Suppressor macrophage treated with lipopolysaccharide for 1 hour (primary cell): ENCODE measurements around the gene XBP1.
"Not testable (repeated sequence)": the region's sequence is repeated elsewhere in the genome, so short reads cannot be mapped to it uniquely, and the experiment has no call there.

Source experiments
- DNase-seq, 3 donors: peaks; one replicate each; pipeline ENCODE4 v3.0.0-alpha.2; 2020 to 2022

The XBP1 gene

DNA sequence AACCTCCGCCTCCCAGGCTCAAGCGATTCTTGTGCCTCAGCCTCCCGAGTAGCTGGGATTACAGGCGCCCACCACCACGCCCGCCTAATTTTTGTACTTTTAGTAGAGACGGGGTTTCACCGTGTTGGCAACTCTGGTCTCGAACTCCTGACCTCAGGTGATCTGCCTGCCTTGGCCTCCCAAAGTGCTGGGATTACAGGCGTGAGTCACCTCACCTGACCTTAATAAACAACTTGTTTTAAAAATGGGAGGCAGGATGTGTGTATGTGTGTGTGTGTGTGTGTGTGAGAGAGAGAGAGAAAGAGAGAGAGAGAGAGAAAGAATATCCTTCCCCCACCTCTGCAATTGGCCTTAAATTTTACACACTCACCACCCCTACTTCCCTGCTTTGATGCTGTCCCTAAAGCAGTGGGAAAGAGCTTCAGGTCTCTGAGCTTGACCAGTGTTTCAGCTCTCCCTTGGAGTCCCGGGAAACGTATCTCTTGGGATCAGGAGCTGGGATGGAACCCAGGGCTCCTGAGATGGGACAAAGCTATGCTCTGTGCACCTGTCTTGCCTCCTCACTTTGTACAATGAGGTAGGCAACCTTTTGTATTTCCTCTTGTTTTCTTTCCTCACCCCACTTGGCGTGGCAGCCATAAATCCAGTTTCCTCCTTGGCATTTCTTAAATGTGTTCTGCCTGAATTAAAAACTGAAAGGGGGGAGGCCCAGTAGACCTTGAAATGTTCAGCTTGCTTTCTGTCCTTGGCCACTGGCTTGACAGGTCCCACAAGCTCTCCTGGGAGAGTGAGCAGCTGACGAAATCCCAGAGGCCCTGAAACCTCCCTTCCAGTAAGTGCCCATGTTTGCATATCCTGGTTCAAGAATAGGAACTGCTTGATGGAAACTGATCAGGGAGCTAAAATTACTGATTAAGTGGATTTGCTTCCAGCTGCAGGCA, 17.8 kb upstream of the XBP1 start:
- peak in 2 of 3 donors; percentile 38 to 58 for DNase-seq

DNA sequence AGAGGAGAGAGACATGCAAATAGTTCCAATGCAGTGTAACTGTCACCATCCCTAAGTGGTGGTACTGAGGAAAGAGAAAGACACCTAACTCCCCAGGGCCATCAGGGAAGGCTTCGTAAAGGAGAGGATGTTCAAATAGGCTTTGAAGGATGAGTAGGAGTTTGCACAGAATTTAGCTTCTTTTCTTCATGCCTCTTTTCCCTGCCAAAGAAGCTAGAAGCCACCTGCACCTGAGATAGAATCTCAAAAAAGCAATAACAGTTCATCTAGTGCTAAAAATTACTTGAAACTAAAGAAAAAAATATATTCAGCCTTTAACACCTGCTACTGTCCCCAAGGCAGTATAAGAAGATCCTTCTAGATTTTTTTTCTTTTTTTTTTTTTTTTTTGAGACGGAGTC, 16.7 kb upstream of the XBP1 start:
- DNase-seq, result no peak

DNA sequence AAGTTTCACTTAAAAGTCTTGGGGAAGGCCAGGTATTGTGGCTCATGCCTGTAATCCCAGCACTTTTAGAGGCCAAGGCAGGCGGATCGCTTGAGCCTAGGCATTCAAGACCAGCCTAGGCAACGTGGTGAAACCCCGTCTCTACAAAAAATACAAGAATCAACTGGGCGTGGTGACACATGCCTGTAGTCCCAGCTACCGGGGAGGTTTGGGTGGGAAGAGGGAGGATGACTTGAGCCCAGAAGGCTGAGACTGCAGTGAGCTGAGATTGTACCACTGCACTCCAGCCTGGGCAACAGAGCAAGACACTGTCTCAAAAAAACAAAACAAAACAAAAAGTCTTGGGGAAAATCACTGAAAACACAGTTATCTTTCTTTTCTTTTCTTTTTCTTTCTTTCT, 15.4 kb upstream of the XBP1 start:
- DNase-seq, result no peak

DNA sequence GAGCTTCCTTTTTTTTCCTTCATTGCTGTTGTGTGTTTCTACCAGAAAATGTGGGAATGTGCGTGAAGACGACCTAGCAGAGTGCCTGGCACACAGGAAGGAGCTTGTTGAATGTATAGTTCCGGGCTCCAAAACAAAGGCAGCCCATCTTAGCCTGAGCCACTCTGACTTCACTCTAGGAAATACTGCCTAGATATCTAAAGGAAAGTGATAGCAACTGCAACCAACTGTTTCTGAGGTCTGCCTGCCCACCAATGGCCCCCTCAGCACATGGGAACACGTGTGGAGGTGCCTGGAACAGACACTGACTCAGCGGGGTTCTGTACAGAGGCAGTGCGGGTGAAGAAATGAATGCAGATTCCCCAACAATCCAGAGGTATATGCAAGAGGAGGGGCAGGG, 14.7 kb upstream of the XBP1 start:
- peak in 1 of 3 donors; percentile 27 for DNase-seq

DNA sequence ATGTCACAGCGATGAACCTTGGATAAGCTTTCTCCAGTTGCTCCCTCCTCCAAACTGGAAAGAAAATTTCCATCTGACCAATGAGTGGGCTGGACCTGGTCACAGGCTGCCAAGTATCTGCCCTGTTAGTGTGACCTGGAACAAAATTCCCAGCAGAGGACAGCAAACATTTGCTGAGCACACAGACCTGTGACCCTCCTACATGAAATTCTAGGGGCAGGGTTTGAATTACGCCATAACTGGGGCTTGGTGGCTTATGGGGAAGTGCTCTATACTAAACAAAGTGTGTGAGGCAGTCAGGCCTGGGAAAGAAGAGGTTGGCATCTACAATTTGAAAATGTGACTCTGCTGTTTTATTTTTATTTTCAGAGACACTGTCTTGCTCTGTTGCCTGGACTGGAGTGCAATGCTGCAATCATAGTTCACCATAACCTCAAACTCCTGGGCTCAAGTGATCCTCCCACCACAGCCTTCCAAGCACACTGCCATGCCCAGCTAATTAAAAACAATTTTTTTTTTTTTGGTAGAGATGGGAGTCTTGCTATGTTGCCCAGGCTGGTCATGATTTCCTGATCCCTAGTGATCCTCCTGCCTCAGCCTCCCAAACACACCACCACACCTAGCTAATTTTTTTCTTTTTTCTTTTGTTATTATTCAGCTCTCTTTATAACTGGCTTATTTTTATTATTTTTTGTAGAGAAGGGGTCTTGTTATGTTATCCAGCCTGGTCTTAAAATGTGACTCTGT, 13.6 kb upstream of the XBP1 start:
- DNase-seq, result peak; percentile 91 to 96 (median 91)

DNA sequence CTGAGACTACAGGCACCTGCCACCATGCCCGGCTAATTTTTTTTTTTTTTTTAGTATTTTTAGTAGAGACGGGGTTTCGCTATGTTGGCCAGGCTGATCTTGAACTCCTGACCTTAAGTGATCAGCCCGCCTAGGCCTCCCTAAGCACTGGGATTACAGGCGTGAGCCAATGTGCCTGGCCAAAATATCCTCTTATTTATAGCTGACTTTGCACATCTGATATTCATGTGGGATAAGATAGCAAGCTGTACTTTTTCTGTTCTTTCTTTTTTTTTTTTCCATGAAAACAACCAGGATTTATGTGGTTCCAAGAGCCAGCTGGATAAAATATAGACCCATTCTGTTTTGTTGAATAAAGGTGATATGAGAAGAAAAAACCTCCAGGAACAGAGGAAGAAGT, 12.1 kb upstream of the XBP1 start:
- DNase-seq, result no peak

DNA sequence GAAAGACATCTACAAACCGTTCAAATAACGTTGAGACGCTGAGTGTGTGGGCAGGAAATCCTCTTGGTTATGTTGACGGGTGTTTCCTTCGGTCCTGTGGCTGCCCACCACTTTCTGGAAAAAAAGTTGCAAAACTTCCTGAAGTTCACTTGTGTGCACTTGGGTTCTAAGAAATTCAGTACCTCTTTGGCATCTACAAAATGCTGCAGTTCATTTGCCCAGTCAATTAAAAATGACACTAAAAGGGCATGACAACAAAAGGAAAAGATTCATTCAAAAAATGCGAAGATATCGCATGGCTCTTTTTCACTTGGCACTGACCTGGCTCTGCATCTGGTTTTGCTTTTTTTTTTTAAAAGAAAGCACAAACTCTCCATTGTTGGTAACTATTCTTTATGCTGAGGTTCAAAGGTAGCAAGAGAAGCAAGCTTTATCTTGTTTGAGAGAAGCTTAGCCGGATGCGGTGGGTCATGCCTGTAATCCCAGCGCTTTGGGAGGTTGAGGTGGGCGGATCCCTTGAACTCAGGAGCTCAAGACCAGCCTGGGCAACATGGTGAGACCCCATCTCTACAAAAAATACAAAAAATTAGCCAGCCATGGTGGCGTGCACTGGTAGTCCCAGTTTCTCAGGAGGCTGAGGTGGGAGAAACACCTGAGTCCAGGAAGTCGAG, 10.6 kb upstream of the XBP1 start:
- peak; percentile 72 to 90 (median 73) for DNase-seq

DNA sequence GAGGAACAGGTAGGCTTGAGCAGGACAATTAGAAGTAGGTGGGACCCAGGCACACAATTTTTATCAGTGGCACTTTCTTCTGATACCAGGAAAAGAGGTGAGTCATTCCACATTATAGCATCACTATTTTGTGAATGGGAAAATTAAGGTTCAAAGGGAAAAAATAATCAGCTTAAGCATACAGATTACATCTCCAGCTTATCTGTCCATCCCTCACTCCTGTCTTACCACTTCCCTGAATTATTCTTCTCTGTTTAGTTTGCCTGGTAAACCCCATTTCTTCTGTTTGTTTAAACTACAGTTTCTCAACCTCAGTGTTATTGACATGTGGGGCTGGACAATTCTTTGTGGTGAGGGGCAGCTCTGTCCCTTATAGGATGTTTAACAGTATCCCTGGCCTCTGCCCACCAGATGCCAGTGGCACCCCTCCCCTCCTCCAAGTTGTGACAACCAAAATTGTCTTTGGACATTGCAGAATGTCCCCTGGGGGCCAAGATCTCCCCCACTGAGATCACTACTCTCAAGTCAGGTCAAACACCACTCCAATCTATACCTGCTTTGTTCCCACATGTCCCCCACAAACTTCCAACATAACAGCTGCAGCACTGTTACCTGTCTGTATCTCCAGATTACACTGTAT, 8.5 kb upstream of the XBP1 start:
- DNase-seq, result no peak

DNA sequence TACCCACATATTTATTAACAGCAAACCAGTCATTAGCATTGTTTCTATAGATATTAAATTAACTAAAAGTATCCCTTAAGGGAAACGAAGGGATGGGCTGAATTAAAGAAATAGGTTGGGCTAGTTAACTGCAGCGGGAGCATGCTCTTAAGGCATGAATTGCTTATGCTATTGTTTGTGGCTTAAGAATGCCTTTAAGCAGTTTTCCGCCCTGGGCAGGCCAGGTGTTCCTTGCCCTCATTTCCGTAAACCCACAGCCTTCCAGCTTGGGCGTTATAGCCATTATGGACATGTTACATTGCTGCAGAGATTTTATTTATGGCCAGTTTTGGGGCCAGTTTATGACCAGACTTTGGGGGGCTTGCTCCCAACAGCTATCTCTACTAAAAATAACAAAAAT, 5.1 kb upstream of the XBP1 start:
- not testable (repeated sequence) for DNase-seq

DNA sequence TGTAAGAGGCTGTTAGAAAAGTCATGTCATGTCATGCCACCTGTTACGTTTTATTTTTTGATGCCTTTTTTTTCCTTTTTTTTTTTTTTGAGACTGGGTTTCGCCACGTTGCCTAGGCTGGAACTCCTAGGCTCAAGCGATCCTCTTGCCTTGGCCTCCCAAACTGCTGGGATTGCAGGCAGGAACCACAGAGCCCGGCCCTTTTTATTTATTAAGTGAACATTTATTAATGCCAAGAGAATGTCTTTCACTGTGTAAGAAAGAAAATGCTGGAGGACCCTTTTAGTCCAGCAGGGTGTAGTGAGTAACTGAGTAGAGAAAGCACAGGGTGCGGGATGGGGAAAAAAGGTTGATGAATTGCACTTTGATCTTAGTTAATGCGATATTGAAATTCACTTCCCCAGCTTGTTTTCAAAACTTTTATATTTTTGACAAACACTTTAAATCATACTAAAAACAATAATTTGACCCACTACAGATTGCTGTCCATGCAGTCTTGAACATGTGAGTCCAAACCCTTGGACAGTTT, 2.3 kb upstream of the XBP1 start:
- peak in 2 of 3 donors; percentile 33 to 47 for DNase-seq

DNA sequence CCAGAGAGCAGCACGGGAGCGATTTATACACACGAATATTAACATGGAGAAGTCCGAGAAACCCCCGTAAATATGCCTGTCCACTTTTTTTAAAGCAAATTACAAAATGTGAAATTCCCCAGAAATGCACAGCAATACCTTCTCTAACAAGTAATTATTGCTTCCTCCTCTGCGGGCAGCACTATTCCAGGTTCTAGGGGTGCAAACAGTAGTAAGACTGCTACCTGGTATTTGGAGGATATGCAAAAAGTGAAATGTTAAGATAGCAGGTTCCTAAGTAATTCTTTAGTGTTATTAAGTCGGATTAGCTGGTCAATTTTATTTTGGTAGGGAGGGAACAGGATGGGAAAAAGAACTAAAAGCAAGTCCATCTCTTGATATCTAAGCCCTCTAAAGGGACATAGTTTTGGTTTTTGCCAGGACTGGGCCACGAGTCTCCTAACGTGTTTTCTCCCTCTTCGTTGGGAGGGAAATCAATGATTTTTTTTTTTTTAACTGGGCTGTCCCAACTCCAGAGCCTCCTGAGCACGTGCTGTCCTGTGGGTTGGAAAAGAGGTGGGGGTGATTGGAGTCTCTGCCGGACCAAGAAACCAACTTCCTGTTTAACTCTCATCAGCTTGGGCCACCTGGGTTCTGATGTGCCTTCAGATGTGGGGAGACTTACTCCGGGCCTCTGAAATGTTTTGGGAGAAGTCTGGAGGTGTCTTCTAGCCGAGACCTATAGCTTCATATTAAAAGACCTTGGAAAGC, 1.7 kb upstream of the XBP1 start:
- DNase-seq, result peak; percentile 50 to 69 (median 67)

DNA sequence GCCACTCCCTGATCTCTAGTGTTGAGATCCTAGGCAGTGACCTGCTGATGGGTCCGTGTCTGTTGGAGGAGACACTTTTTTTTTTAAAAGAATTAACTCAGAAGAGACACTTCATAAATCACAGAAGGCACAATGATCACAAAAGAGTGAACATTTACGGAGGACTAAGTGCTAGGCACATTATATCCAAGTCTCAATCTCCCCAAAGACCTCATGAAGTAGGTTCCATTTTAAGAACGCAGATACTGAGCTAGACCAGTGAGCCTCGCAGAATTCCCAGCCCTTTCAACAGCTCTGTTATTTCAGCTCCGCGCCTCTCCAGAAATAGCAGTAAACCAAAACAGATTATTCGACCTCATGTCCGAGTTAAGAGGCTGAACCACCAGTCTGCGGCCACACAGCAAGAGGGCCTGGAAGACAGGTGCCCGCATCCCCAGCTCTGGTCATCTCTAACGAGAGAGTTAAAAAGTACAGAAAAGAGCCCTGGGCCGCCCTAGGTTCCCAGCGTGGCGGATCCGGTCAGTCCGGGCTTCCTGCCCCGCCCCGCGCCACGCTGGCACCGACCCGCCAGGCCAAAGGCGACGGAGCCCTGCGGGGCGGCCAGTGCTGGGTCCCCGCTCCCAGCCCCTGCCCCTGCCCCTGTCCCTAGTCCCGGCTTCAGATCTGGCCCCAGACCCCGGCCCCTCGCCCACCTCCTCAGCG, 612 bp downstream of the XBP1 start:
- peak; percentile 70 to 84 (median 75) for DNase-seq

DNA sequence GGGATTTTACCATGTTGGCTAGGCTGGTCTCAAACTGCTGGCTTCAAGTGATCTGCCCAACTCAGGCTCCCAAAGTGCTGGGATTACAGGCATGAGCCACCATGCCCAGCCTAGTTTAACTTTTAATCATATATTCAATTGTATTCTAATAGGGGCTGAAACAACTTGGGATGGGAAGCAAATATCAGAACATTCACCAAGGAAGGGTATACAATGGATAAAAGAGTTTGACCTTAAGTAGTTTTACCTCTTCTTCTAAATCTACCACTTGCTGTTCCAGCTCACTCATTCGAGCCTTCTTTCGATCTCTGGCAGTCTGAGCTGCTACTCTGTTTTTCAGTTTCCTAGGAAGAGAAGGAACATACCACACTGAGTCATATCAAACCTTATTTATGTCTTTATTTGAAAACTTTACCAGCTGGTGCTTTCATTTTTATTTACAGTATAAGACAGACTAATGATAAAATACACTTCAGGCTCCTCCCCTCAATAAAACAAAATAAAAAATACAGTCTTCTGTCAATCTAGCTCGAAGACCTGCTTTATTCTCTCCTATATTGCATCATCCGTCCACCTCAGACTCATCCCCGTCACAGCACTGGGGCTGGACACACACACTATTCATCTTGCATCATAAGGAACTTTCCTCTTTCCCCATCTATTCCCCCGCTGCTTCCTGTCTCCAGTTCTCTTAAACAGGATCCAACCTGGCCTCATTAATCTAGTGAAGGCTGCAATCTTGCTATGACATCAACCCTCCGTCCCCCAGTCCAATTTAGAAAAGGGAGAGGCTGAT, 1.4 kb downstream of the XBP1 start:
- peak; percentile 92 to 98 (median 96) for DNase-seq

DNA sequence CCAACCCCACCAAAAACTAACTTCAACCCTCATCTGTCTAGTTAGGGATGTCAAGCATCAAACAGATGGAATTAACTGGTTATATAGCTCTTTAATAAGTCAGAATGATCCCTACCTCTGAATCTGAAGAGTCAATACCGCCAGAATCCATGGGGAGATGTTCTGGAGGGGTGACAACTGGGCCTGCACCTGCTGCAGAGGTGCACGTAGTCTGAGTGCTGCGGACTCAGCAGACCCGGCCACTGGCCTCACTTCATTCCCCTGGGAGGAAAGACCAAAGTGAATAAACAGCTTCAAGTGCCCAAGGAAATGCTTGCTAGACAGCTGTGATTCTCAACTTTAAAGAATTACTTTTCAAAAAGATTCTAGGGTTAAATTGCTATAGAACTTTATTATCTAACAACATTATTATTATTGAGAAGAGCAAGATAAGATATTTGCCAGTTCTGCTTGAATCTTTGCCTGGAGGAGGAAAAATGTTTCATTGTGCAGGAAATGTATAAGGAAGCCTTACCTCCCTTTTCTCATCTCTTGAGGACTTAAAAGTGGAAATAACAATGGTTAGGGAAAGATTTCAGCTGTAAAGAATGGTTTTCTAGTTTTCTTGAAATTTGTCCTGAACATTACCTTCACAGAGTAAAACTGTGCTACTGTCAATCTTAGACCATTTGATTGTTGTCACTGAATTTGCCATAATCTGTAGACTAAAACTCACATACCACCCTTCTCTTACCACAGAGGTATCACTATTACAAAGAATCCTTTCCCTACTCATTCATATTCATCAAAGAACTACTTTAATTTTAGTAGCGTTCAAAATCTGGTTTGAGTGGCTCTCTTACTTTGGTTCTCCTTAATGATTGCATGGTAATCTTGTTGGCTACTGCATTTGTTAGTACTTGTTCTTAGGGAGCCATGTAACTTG, 4.2 kb downstream of the XBP1 start:
- no peak for DNase-seq

DNA sequence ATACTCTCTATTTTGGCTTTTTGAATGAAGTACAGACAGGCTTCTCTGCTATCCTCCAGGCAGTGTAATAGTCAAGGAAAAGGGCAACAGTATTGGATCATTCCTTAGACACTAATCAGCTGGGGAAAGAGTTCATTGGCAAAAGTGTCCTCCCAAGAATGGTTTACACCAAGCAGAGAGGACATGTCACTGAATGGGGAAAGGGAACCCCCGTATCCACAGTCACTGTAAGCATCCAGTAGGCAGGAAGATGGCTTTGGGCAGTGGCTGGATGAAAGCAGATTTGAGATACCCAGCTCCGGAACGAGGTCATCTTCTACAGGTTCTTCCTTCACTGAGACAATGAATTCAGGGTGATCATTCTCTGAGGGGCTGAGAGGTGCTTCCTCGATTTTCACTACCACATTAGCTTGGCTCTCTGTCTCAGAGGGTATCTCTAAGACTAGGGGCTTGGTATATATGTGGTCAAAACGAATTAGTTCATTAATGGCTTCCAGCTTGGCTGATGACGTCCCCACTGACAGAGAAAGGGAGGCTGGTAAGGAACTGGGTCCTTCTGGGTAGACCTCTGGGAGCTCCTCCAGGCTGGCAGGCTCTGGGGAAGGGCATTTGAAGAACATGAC, 5.2 kb downstream of the XBP1 start:
- no peak for DNase-seq

DNA sequence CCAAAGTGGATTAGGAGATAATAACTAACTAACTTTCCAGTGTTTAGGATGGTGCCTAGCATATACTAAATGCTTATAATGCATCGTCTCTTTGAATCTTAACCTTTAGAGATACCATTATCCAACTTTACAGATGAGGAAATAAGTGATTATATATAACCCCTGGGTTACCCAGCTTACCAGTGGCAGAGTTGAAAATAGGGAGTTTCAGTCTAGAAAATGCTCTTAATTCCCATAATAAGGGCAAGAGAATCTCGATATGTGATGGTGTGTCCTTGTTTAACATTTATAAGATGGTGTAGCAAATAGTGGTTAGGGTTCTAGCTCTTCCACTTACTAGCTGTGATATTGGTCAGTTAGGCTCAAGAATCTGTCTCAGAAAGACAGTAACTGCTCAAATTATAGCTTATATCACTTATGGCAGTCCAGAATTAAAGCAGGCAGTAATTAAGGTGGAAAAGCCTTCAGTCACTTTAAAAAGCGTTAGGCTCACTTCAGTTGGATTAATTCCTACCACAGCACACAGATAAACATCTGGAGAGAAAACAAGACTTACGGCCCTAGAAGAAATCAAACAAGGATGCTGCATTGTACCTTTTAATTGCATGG, 6.3 kb downstream of the XBP1 start:
- no peak for DNase-seq

DNA sequence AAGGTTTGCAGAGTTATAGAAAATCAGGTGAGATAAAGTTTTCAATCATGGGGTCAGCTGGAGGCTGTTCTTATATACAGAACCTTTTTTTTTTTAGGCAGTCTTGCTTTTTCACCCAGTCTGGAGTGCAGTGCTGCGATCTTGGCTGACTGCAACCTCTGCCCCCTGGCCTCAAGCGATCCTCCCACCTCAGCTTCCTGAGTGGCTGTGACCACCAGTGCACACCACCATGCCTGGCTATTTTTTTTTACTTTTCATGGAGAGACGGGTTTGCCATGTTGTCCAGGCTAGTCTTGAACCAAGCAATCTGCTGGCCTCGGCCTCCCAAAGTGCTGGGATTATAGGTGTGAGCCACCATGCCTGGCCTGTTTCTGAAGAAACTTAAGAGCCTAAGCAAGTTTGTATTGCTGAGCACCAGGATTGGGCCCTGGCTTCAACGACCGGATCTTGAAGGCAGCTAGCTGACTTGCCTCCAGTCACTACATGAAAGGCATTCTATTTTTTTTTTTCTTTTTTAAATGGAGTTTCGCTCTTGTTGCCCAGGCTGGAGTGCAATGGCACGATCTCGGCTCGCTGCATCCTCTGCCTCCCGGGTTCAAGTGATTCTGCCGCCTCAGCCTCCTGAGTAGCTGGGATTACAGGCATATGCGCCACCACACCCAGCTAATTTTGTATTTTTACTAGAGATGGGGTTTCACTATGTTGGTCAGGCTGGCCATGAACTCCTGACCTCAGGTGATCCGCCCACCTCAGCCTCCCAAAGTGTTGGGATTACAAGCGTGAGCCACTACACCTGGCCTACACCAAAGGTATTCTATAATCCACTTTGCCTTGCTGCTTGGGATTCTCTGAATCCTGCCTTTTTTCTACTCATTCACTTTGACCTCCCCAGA, 7.6 kb downstream of the XBP1 start:
- peak in 1 of 3 donors; percentile 17 for DNase-seq
